Stimulated activated naive B cell treated with anti-CD40 and anti-IgM and Interleukin-4, amounts not matched to agents 10 μg/mL and 1 μg/mL and 100 μg/mL, for 72 hours (primary cell): ENCODE measurements around the gene PLXND1.
"Not testable (repeated sequence)": the region's sequence is repeated elsewhere in the genome, so short reads cannot be mapped to it uniquely, and the experiment has no call there.

Experiments
- ATAC-seq, 2 donors: fragments of 150-1000 bp; cut with Tn5 transposase; replicated peaks; 2 replicates each; pipeline ENCODE4 v1.10.0; 2021; ENCODE audit warnings: moderate library complexity in 1 of 2
- DNase-seq: peaks from one replicate; pipeline ENCODE4 v3.0.0; 2021
- H3K27ac Mint-ChIP-seq: one replicate; pipeline ENCODE4 v1.8.0; 2022; ENCODE audit warnings: mild to moderate bottlenecking, mixed read lengths
- H3K27me3 Mint-ChIP-seq, 2 donors: one replicate each; pipeline ENCODE4 v1.8.0; 2022; ENCODE audit warnings: mixed read lengths in 2 of 2
- H3K36me3 Mint-ChIP-seq, 2 donors: one replicate each; pipeline ENCODE4 v1.8.0; 2022; ENCODE audit warnings: mixed read lengths in 2 of 2, mild to moderate bottlenecking in 1 of 2
- H3K4me1 Mint-ChIP-seq, 2 donors: one replicate each; pipeline ENCODE4 v1.8.0; 2022; ENCODE audit warnings: mixed read lengths in 2 of 2, mild to moderate bottlenecking in 1 of 2
- H3K4me3 Mint-ChIP-seq, 2 donors: one replicate each; pipeline ENCODE4 v1.8.0; 2022; ENCODE audit warnings: mild to moderate bottlenecking in 2 of 2, mixed read lengths in 2 of 2, moderate library complexity in 1 of 2
- H3K9me3 Mint-ChIP-seq, 2 donors: one replicate each; pipeline ENCODE4 v1.8.0; 2022; ENCODE audit warnings: mixed read lengths in 2 of 2, mild to moderate bottlenecking in 1 of 2

The PLXND1 gene

GRCh38 chr3:129606636-129607390 lies at the start of gene PLXND1:
TSS of gene PLXND1 (minus strand) at chr3:129606676. CDS start at chr3:129606639, 37 bp downstream.
- DNase-seq (no peak), ATAC-seq (peak; percentile 39 to 40)
- H3K9me3 Mint-ChIP-seq = no peaks in the 10 kb centered on the region
- peaks cover 2 to 9% of the 10 kb centered on the region in 2 donors for H3K36me3 Mint-ChIP-seq
- peaks cover 49 to 55% of the 10 kb centered on the region in 2 donors for H3K27me3 Mint-ChIP-seq
- H3K4me1 Mint-ChIP-seq = peaks cover 12 to 15% of the 10 kb centered on the region in 2 donors
- H3K4me3 Mint-ChIP-seq = peak within 1 kb of the TSS; percentile 89 to 93
- peak within 1 kb of the TSS; percentile 93 for H3K27ac Mint-ChIP-seq

GRCh38 chr3:129655291-129655700 lies 48.8 kb upstream of the PLXND1 start:
- Mint-ChIP-seq H3K9me3 (no peaks in the 10 kb centered on the region), H3K27me3 (no peaks in the 10 kb centered on the region), H3K4me1 (peaks cover 11 to 21% of the 10 kb centered on the region in 2 donors), H3K27ac (no peak overlapping the region), H3K4me3 (no peak overlapping the region), H3K36me3 (peaks cover 4 to 19% of the 10 kb centered on the region in 2 donors)
- no peak for ATAC-seq
- no peak for DNase-seq

GRCh38 chr3:129654131-129654530 lies 47.7 kb upstream of the PLXND1 start:
- ATAC-seq (no peak), DNase-seq (no peak)
- Mint-ChIP-seq H3K27me3 (no peaks in the 10 kb centered on the region), H3K36me3 (peaks cover 4 to 17% of the 10 kb centered on the region in 2 donors), H3K4me1 (peaks cover 12 to 25% of the 10 kb centered on the region in 2 donors), H3K4me3 (no peak overlapping the region), H3K27ac (no peak overlapping the region), H3K9me3 (no peaks in the 10 kb centered on the region)

GRCh38 chr3:129653019-129653418 lies 46.5 kb upstream of the PLXND1 start:
- peaks cover 7 to 18% of the 10 kb centered on the region in 2 donors for H3K4me1 Mint-ChIP-seq
- H3K36me3 Mint-ChIP-seq = peaks cover 4 to 17% of the 10 kb centered on the region in 2 donors
- ATAC-seq = peak; percentile 62 to 79
- H3K9me3 Mint-ChIP-seq = no peaks in the 10 kb centered on the region
- H3K27ac Mint-ChIP-seq = no peak overlapping the region
- no peak overlapping the region for H3K4me3 Mint-ChIP-seq
- no peak for DNase-seq
- H3K27me3 Mint-ChIP-seq = no peaks in the 10 kb centered on the region

GRCh38 chr3:129651435-129652202 lies 45.1 kb upstream of the PLXND1 start:
- H3K4me3 Mint-ChIP-seq = no peak overlapping the region
- ATAC-seq (no peak), DNase-seq (no peak)
- H3K4me1 Mint-ChIP-seq = peaks cover 6 to 10% of the 10 kb centered on the region in 2 donors
- H3K9me3 Mint-ChIP-seq = no peaks in the 10 kb centered on the region
- H3K27ac Mint-ChIP-seq = no peak overlapping the region
- H3K27me3 Mint-ChIP-seq = no peaks in the 10 kb centered on the region
- H3K36me3 Mint-ChIP-seq = peaks cover 4 to 17% of the 10 kb centered on the region in 2 donors

- H3K27me3 Mint-ChIP-seq = no peaks in the 10 kb centered on the region
- no peak overlapping the region for H3K27ac Mint-ChIP-seq
- DNase-seq (peak; percentile 37), ATAC-seq (peak; percentile 52 to 54)
- no peak overlapping the region for H3K4me3 Mint-ChIP-seq
- H3K36me3 Mint-ChIP-seq = peaks cover 4 to 17% of the 10 kb centered on the region in 2 donors
- peaks cover 6 to 12% of the 10 kb centered on the region in 2 donors for H3K4me1 Mint-ChIP-seq
- H3K9me3 Mint-ChIP-seq = no peaks in the 10 kb centered on the region
These were observed 43.9 kb upstream of the PLXND1 start for GRCh38 chr3:129650256-129650872.

GRCh38 chr3:129648391-129648790 lies 41.9 kb upstream of the PLXND1 start:
- ATAC-seq = no peak

GRCh38 chr3:129645286-129645685 lies 38.8 kb upstream of the PLXND1 start:
- H3K27ac Mint-ChIP-seq = no peak overlapping the region

More at GRCh38 chr3:129648391-129648790, 41.9 kb upstream of the PLXND1 start:
- Mint-ChIP-seq H3K9me3 (no peaks in the 10 kb centered on the region), H3K27ac (no peak overlapping the region), H3K4me3 (no peak overlapping the region), H3K27me3 (no peaks in the 10 kb centered on the region), H3K4me1 (peaks cover 6 to 16% of the 10 kb centered on the region in 2 donors), H3K36me3 (peaks cover 0 to 13% of the 10 kb centered on the region in 2 donors)
- no peak for DNase-seq

GRCh38 chr3:129644836-129645235 lies 38.4 kb upstream of the PLXND1 start:
- Mint-ChIP-seq H3K4me1 (peaks cover 0 to 6% of the 10 kb centered on the region in 2 donors), H3K27me3 (no peaks in the 10 kb centered on the region), H3K4me3 (no peak overlapping the region), H3K27ac (no peak overlapping the region), H3K36me3 (no peaks in the 10 kb centered on the region), H3K9me3 (no peaks in the 10 kb centered on the region)
- no peak for ATAC-seq
- no peak for DNase-seq

More at GRCh38 chr3:129645286-129645685, 38.8 kb upstream of the PLXND1 start:
- no peak for ATAC-seq
- Mint-ChIP-seq H3K27me3 (no peaks in the 10 kb centered on the region), H3K9me3 (no peaks in the 10 kb centered on the region), H3K36me3 (peaks cover 0 to 3% of the 10 kb centered on the region in 2 donors), H3K4me3 (no peak overlapping the region), H3K4me1 (peaks cover 2 to 10% of the 10 kb centered on the region in 2 donors)
- no peak for DNase-seq

GRCh38 chr3:129641567-129642260 lies 35.2 kb upstream of the PLXND1 start:
- H3K27ac Mint-ChIP-seq, DNase-seq, H3K4me3 Mint-ChIP-seq, ATAC-seq, H3K36me3 Mint-ChIP-seq, H3K27me3 Mint-ChIP-seq, H3K4me1 Mint-ChIP-seq, H3K9me3 Mint-ChIP-seq: not testable (repeated sequence)

GRCh38 chr3:129640985-129641384 lies 34.5 kb upstream of the PLXND1 start:
- not testable (repeated sequence) for DNase-seq, H3K27ac Mint-ChIP-seq, H3K4me3 Mint-ChIP-seq, H3K9me3 Mint-ChIP-seq, H3K4me1 Mint-ChIP-seq, H3K27me3 Mint-ChIP-seq, H3K36me3 Mint-ChIP-seq, ATAC-seq

- Mint-ChIP-seq H3K27me3 (no peaks in the 10 kb centered on the region), H3K4me3 (no peak overlapping the region), H3K9me3 (no peaks in the 10 kb centered on the region), H3K4me1 (peaks cover 0 to 1% of the 10 kb centered on the region in 2 donors), H3K27ac (no peak overlapping the region), H3K36me3 (peaks cover 0 to 3% of the 10 kb centered on the region in 2 donors)
- no peak for ATAC-seq
- DNase-seq = no peak
These were observed 32.0 kb upstream of the PLXND1 start for GRCh38 chr3:129638481-129638880.

GRCh38 chr3:129636082-129636481 lies 29.6 kb upstream of the PLXND1 start:
- ATAC-seq (no peak), DNase-seq (no peak)
- peaks cover 0 to 3% of the 10 kb centered on the region in 2 donors for H3K36me3 Mint-ChIP-seq
- no peak overlapping the region for H3K27ac Mint-ChIP-seq
- H3K27me3 Mint-ChIP-seq = no peaks in the 10 kb centered on the region
- peaks cover 0 to 2% of the 10 kb centered on the region in 2 donors for H3K4me1 Mint-ChIP-seq
- H3K9me3 Mint-ChIP-seq = no peaks in the 10 kb centered on the region
- H3K4me3 Mint-ChIP-seq = no peak overlapping the region

- no peak overlapping the region for H3K27ac Mint-ChIP-seq
These were observed 29.2 kb upstream of the PLXND1 start for GRCh38 chr3:129635656-129636055.

More at GRCh38 chr3:129635656-129636055, 29.2 kb upstream of the PLXND1 start:
- ATAC-seq (no peak), DNase-seq (no peak)
- H3K4me1 Mint-ChIP-seq = peaks cover 0 to 2% of the 10 kb centered on the region in 2 donors
- no peaks in the 10 kb centered on the region for H3K9me3 Mint-ChIP-seq
- H3K27me3 Mint-ChIP-seq = no peaks in the 10 kb centered on the region
- H3K4me3 Mint-ChIP-seq = no peak overlapping the region
- peaks cover 0 to 3% of the 10 kb centered on the region in 2 donors for H3K36me3 Mint-ChIP-seq
